ENCODE results near the gene CWC27.

CWC27 gene

GRCh38 chr5:64979531-64979930 is 210.8 kb downstream of the CWC27 start:
- H3K9ac ChIP-seq (ENCODE audit: low read length) = no peak overlapping the region
- no peak overlapping the region for H3K4me3 ChIP-seq (ENCODE audit: low read depth, low read length, poor library complexity, severe bottlenecking)
- H3K9me2 ChIP-seq (ENCODE audit: low read depth, low read length) = no peaks in the 10 kb centered on the region
- no peaks in the 10 kb centered on the region for H3K36me3 ChIP-seq (ENCODE audit: insufficient read depth, low read length)
- no peak overlapping the region for H3K4me2 ChIP-seq (ENCODE audit: low read length)
- no peaks in the 10 kb centered on the region for H4K20me1 ChIP-seq (ENCODE audit: insufficient read depth, low read length)
- TF ChIP-seq, protein P1, sequence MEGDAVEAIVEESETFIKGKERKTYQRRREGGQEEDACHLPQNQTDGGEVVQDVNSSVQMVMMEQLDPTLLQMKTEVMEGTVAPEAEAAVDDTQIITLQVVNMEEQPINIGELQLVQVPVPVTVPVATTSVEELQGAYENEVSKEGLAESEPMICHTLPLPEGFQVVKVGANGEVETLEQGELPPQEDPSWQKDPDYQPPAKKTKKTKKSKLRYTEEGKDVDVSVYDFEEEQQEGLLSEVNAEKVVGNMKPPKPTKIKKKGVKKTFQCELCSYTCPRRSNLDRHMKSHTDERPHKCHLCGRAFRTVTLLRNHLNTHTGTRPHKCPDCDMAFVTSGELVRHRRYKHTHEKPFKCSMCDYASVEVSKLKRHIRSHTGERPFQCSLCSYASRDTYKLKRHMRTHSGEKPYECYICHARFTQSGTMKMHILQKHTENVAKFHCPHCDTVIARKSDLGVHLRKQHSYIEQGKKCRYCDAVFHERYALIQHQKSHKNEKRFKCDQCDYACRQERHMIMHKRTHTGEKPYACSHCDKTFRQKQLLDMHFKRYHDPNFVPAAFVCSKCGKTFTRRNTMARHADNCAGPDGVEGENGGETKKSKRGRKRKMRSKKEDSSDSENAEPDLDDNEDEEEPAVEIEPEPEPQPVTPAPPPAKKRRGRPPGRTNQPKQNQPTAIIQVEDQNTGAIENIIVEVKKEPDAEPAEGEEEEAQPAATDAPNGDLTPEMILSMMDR (IDR thresholded peaks at IDR 0.05; ENCODE audit: low read length) = no peak
- no peak for TF ChIP-seq EZH2 (IDR thresholded peaks at IDR 0.05; ENCODE audit: borderline replicate concordance, low read length)
- H3K27me3 ChIP-seq (ENCODE audit: insufficient read depth, low read length) = no peaks in the 10 kb centered on the region
- H3F3A ChIP-seq (ENCODE audit: insufficient read depth, low read length) = no peaks in the 10 kb centered on the region
- H3K9me3 ChIP-seq (ENCODE audit: low read length) = no peaks in the 10 kb centered on the region
- no peak overlapping the region for H3K27ac ChIP-seq (ENCODE audit: low read depth, low read length, poor library complexity, severe bottlenecking)
- H3K79me2 ChIP-seq (ENCODE audit: insufficient read depth, low read length) = no peaks in the 10 kb centered on the region
- no peak overlapping the region for H2AFZ ChIP-seq (ENCODE audit: low read length)
- peaks cover 6% of the 10 kb centered on the region for H3K4me1 ChIP-seq (ENCODE audit: insufficient read depth, low read length, severe bottlenecking)

DNA sequence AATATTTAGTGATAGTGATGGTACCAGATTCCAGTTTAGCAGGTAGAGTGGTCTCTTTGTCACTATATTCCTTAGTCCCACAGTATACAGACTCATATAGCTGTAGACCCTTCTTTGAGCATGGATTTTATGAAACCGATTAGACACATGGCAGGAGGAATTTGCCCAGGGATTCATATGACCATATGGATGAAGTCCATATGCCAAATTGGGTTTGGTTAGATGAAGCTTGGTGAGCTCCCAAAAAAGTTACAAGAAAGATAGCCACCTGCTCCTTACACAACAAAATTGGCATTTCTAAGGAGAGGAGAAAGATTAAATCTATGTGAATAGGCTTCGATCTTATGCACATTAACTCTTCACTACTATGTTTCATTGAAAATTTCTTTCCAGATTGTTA is 211.4 kb downstream of the CWC27 start:
- no peaks in the 10 kb centered on the region for H3K9me3 ChIP-seq (ENCODE audit: low read length)
- no peaks in the 10 kb centered on the region for H3K79me2 ChIP-seq (ENCODE audit: insufficient read depth, low read length)
- no peaks in the 10 kb centered on the region for H3F3A ChIP-seq (ENCODE audit: insufficient read depth, low read length)
- peaks cover 6% of the 10 kb centered on the region for H3K4me1 ChIP-seq (ENCODE audit: insufficient read depth, low read length, severe bottlenecking)
- H3K4me3 ChIP-seq (ENCODE audit: low read depth, low read length, poor library complexity, severe bottlenecking) = no peak overlapping the region
- no peak overlapping the region for H2AFZ ChIP-seq (ENCODE audit: low read length)
- H3K27ac ChIP-seq (ENCODE audit: low read depth, low read length, poor library complexity, severe bottlenecking) = no peak overlapping the region
- no peak overlapping the region for H3K9ac ChIP-seq (ENCODE audit: low read length)
- H3K27me3 ChIP-seq (ENCODE audit: insufficient read depth, low read length) = no peaks in the 10 kb centered on the region
- TF ChIP-seq, protein P1 (IDR thresholded peaks at IDR 0.05; ENCODE audit: low read length) = no peak
- no peak for TF ChIP-seq EZH2 (IDR thresholded peaks at IDR 0.05; ENCODE audit: borderline replicate concordance, low read length)
- no peaks in the 10 kb centered on the region for H3K36me3 ChIP-seq (ENCODE audit: insufficient read depth, low read length)
- H3K9me2 ChIP-seq (ENCODE audit: low read depth, low read length) = no peaks in the 10 kb centered on the region
- no peaks in the 10 kb centered on the region for H4K20me1 ChIP-seq (ENCODE audit: insufficient read depth, low read length)
- H3K4me2 ChIP-seq (ENCODE audit: low read length) = no peak overlapping the region

- Histone ChIP-seq H3K4me3 (ENCODE audit: low read depth, low read length, poor library complexity, severe bottlenecking) (no peak overlapping the region), H3K27me3 (ENCODE audit: insufficient read depth, low read length) (no peaks in the 10 kb centered on the region), H3K4me1 (ENCODE audit: insufficient read depth, low read length, severe bottlenecking) (no peaks in the 10 kb centered on the region), H3K9me3 (ENCODE audit: low read length) (peaks cover 8% of the 10 kb centered on the region; the same call in 1 of the 2 replicates), H3K27ac (ENCODE audit: low read depth, low read length, poor library complexity, severe bottlenecking) (no peak overlapping the region), H3K36me3 (ENCODE audit: insufficient read depth, low read length) (0 out of 2 replicates have a peak, but pooled peaks cover 4% of the 10 kb centered on the region), H3K79me2 (ENCODE audit: insufficient read depth, low read length) (no peaks in the 10 kb centered on the region), H4K20me1 (ENCODE audit: insufficient read depth, low read length) (no peaks in the 10 kb centered on the region), H3K9me2 (ENCODE audit: low read depth, low read length) (no peaks in the 10 kb centered on the region), H3K4me2 (ENCODE audit: low read length) (no peak overlapping the region), H3K9ac (ENCODE audit: low read length) (no peak overlapping the region), H2AFZ (ENCODE audit: low read length) (no peak overlapping the region), H3F3A (ENCODE audit: insufficient read depth, low read length) (no peaks in the 10 kb centered on the region)
- TF ChIP-seq, protein P1 (IDR thresholded peaks at IDR 0.05; ENCODE audit: low read length) = no peak
- TF ChIP-seq EZH2 (IDR thresholded peaks at IDR 0.05; ENCODE audit: borderline replicate concordance, low read length) = no peak
These were observed 219.0 kb downstream of the CWC27 start for GRCh38 chr5:64987768-64988167.
